T-helper 1 cell treated with Interleukin-12 subunit alpha and Interleukin-12 subunit beta and Interleukin-4 antibody, amounts not matched to agents 30 μg/mL and 1 μg/mL, for 36 hours (primary cell): ENCODE results near the gene GMPR2.

ENCODE experiments used
- H3K27ac Mint-ChIP-seq: one replicate; pipeline ENCODE4 v1.8.0; 2021; ENCODE audit warnings: mild to moderate bottlenecking, mixed read lengths
- H3K27me3 Mint-ChIP-seq: one replicate; pipeline ENCODE4 v1.8.0; 2021; ENCODE audit warnings: low read depth, mixed read lengths
- H3K36me3 Mint-ChIP-seq: one replicate; pipeline ENCODE4 v1.8.0; 2021; ENCODE audit warnings: low read depth, mixed read lengths
- H3K4me1 Mint-ChIP-seq: one replicate; pipeline ENCODE4 v1.8.0; 2021; ENCODE audit warnings: low read depth, mixed read lengths
- H3K4me3 Mint-ChIP-seq: one replicate; pipeline ENCODE4 v1.8.0; 2021; ENCODE audit warnings: mild to moderate bottlenecking, moderate library complexity, mixed read lengths
- H3K9me3 Mint-ChIP-seq: one replicate; pipeline ENCODE4 v1.8.0; 2021; ENCODE audit warnings: mixed read lengths

The GMPR2 gene

GRCh38 chr14:24249230-24250021, 16.7 kb downstream of the GMPR2 start:
- Mint-ChIP-seq H3K27ac (peak overlapping the region; percentile 76), H3K4me1 (peaks cover 40% of the 10 kb centered on the region), H3K36me3 (peaks cover 11% of the 10 kb centered on the region), H3K9me3 (no peaks in the 10 kb centered on the region), H3K4me3 (peak overlapping the region; percentile 43), H3K27me3 (no peaks in the 10 kb centered on the region)

GRCh38 chr14:24250354-24250753, 17.6 kb downstream of the GMPR2 start:
- Mint-ChIP-seq H3K9me3 (no peaks in the 10 kb centered on the region), H3K4me1 (peaks cover 36% of the 10 kb centered on the region), H3K4me3 (peak overlapping the region; percentile 55), H3K36me3 (peaks cover 14% of the 10 kb centered on the region), H3K27ac (peak overlapping the region; percentile 76), H3K27me3 (no peaks in the 10 kb centered on the region)

GRCh38 chr14:24251880-24252288, 19.2 kb downstream of the GMPR2 start:
- Mint-ChIP-seq H3K9me3 (no peaks in the 10 kb centered on the region), H3K27me3 (no peaks in the 10 kb centered on the region), H3K4me1 (peaks cover 33% of the 10 kb centered on the region), H3K4me3 (no peak overlapping the region), H3K36me3 (peaks cover 15% of the 10 kb centered on the region), H3K27ac (no peak overlapping the region)

GRCh38 chr14:24252289-24253124, 19.8 kb downstream of the GMPR2 start:
- H3K36me3 Mint-ChIP-seq = peaks cover 15% of the 10 kb centered on the region
- H3K27me3 Mint-ChIP-seq = no peaks in the 10 kb centered on the region
- H3K27ac Mint-ChIP-seq = no peak overlapping the region
- H3K9me3 Mint-ChIP-seq = no peaks in the 10 kb centered on the region
- no peak overlapping the region for H3K4me3 Mint-ChIP-seq
- peaks cover 30% of the 10 kb centered on the region for H3K4me1 Mint-ChIP-seq

GRCh38 chr14:24253936-24254335, 21.2 kb downstream of the GMPR2 start:
- Mint-ChIP-seq H3K27me3 (no peaks in the 10 kb centered on the region), H3K9me3 (no peaks in the 10 kb centered on the region), H3K27ac (no peak overlapping the region), H3K4me1 (peaks cover 25% of the 10 kb centered on the region), H3K36me3 (peaks cover 15% of the 10 kb centered on the region), H3K4me3 (no peak overlapping the region)

- no peaks in the 10 kb centered on the region for H3K27me3 Mint-ChIP-seq
- peaks cover 12% of the 10 kb centered on the region for H3K36me3 Mint-ChIP-seq
- H3K4me1 Mint-ChIP-seq = peaks cover 19% of the 10 kb centered on the region
- no peak overlapping the region for H3K27ac Mint-ChIP-seq
- no peak overlapping the region for H3K4me3 Mint-ChIP-seq
- no peaks in the 10 kb centered on the region for H3K9me3 Mint-ChIP-seq
These were observed 22.1 kb downstream of the GMPR2 start for GRCh38 chr14:24254630-24255392.

GRCh38 chr14:24255438-24255837, 22.7 kb downstream of the GMPR2 start:
- Mint-ChIP-seq H3K27ac (no peak overlapping the region), H3K4me3 (no peak overlapping the region), H3K36me3 (peaks cover 8% of the 10 kb centered on the region), H3K9me3 (no peaks in the 10 kb centered on the region), H3K4me1 (peaks cover 13% of the 10 kb centered on the region), H3K27me3 (no peaks in the 10 kb centered on the region)

GRCh38 chr14:24255931-24256711, 23.4 kb downstream of the GMPR2 start:
- H3K9me3 Mint-ChIP-seq = no peaks in the 10 kb centered on the region
- peaks cover 8% of the 10 kb centered on the region for H3K36me3 Mint-ChIP-seq
- H3K4me3 Mint-ChIP-seq = no peak overlapping the region
- H3K27ac Mint-ChIP-seq = no peak overlapping the region
- H3K4me1 Mint-ChIP-seq = peaks cover 6% of the 10 kb centered on the region
- H3K27me3 Mint-ChIP-seq = no peaks in the 10 kb centered on the region

- peaks cover 8% of the 10 kb centered on the region for H3K36me3 Mint-ChIP-seq
- peak overlapping the region; percentile 31 for H3K27ac Mint-ChIP-seq
- H3K9me3 Mint-ChIP-seq = no peaks in the 10 kb centered on the region
These were observed 24.2 kb downstream of the GMPR2 start for GRCh38 chr14:24256960-24257359.

GRCh38 chr14:24258119-24258518, 25.4 kb downstream of the GMPR2 start:
- Mint-ChIP-seq H3K4me1 (no peaks in the 10 kb centered on the region), H3K36me3 (peaks cover 8% of the 10 kb centered on the region), H3K27ac (no peak overlapping the region), H3K9me3 (no peaks in the 10 kb centered on the region), H3K27me3 (no peaks in the 10 kb centered on the region), H3K4me3 (no peak overlapping the region)

More at GRCh38 chr14:24256960-24257359, 24.2 kb downstream of the GMPR2 start:
- H3K4me3 Mint-ChIP-seq = no peak overlapping the region
- no peaks in the 10 kb centered on the region for H3K27me3 Mint-ChIP-seq
- H3K4me1 Mint-ChIP-seq = no peaks in the 10 kb centered on the region

GRCh38 chr14:24258548-24259265, 26.0 kb downstream of the GMPR2 start:
- Mint-ChIP-seq H3K4me1 (no peaks in the 10 kb centered on the region), H3K4me3 (no peak overlapping the region), H3K27ac (no peak overlapping the region), H3K9me3 (no peaks in the 10 kb centered on the region), H3K36me3 (peaks cover 7% of the 10 kb centered on the region), H3K27me3 (no peaks in the 10 kb centered on the region)

- Mint-ChIP-seq H3K27me3 (no peaks in the 10 kb centered on the region), H3K4me1 (no peaks in the 10 kb centered on the region), H3K9me3 (no peaks in the 10 kb centered on the region), H3K4me3 (no peak overlapping the region), H3K36me3 (peaks cover 4% of the 10 kb centered on the region), H3K27ac (no peak overlapping the region)
These were observed 26.7 kb downstream of the GMPR2 start for GRCh38 chr14:24259282-24260025.
